Loucy (cell line): Measurements from ENCODE around the gene CORO1C.

Experiments used
- H2AFZ ChIP-seq: fragments of 200-600 bp; sonication (generic); 2 replicates; pipeline ENCODE4 v1.6.0; 2016; ENCODE audit warnings: antibody characterized with exemption, mild to moderate bottlenecking, low read length, moderate library complexity
- H3F3A ChIP-seq: fragments of 200-600 bp; 2 replicates; pipeline ENCODE4 v1.6.0; 2016; ENCODE audit warnings: antibody characterized with exemption, low read depth, mild to moderate bottlenecking
- H3K27me3 ChIP-seq: fragments of 200-600 bp; sonication (generic); 2 replicates; pipeline ENCODE4 v1.6.1; 2014; ENCODE audit warnings: low read length, mild to moderate bottlenecking; ENCODE audit not compliant: insufficient read depth, poor library complexity, severe bottlenecking
- H3K36me3 ChIP-seq: fragments of 200-600 bp; sonication (generic); 2 replicates; pipeline ENCODE4 v1.6.1; 2016; ENCODE audit warnings: low read length; ENCODE audit not compliant: insufficient read depth
- H3K4me1 ChIP-seq: fragments of 200-600 bp; sonication (generic); 2 replicates; pipeline ENCODE4 v1.5.1; 2014; ENCODE audit warnings: low read length, mild to moderate bottlenecking; ENCODE audit not compliant: insufficient read depth, poor library complexity, severe bottlenecking
- H3K4me2 ChIP-seq: fragments of 200-600 bp; sonication (generic); 2 replicates; pipeline ENCODE4 v1.6.0; 2014; ENCODE audit warnings: antibody characterized with exemption, low read length, low read depth, mild to moderate bottlenecking; ENCODE audit not compliant: poor library complexity, severe bottlenecking
- H3K4me3 ChIP-seq: fragments of 200-600 bp; sonication (generic); 2 replicates; pipeline ENCODE4 v1.5.1; 2014; ENCODE audit warnings: low read length, mild to moderate bottlenecking, mixed read lengths; ENCODE audit not compliant: poor library complexity, severe bottlenecking
- H3K79me2 ChIP-seq: fragments of 200-600 bp; sonication (generic); 2 replicates; pipeline ENCODE4 v1.6.1; 2014; ENCODE audit warnings: low read length; ENCODE audit not compliant: insufficient read depth
- H3K9ac ChIP-seq: fragments of 200-600 bp; sonication (generic); 2 replicates; pipeline ENCODE4 v1.6.0; 2014; ENCODE audit warnings: mild to moderate bottlenecking, low read depth, low read length, moderate library complexity; ENCODE audit not compliant: poor library complexity, severe bottlenecking
- H3K9me2 ChIP-seq: fragments of 200-600 bp; sonication (generic); replicated peaks from 2 replicates; pipeline ENCODE4 v1.6.1; 2016; ENCODE audit warnings: low read depth, low read length, mixed read lengths
- H3K9me3 ChIP-seq: fragments of 200-600 bp; sonication (generic); 2 replicates; pipeline ENCODE4 v1.6.1; 2014; ENCODE audit warnings: mild to moderate bottlenecking, antibody characterized with exemption, low read length, low read depth; ENCODE audit not compliant: insufficient read depth
- H4K20me1 ChIP-seq: fragments of 200-600 bp; sonication (generic); 2 replicates; pipeline ENCODE4 v1.6.0; 2014; ENCODE audit warnings: antibody characterized with exemption, low read length, mild to moderate bottlenecking; ENCODE audit not compliant: insufficient read depth, poor library complexity, severe bottlenecking
- EZH2phosphoT487 ChIP-seq: fragments of 200-600 bp; IDR thresholded peaks from 2 replicates; pipeline ENCODE4 v1.6.1; 2018; ENCODE audit warnings: antibody characterized with exemption, mild to moderate bottlenecking, moderate library complexity, borderline replicate concordance
- TF ChIP-seq, protein P1 (sequence below): fragments of 200-600 bp; sonication (generic); conservative IDR thresholded peaks from 2 replicates; pipeline ENCODE4 v1.5.1; 2014; ENCODE audit warnings: mild to moderate bottlenecking, antibody characterized with exemption, low read length

Gene CORO1C

DNA sequence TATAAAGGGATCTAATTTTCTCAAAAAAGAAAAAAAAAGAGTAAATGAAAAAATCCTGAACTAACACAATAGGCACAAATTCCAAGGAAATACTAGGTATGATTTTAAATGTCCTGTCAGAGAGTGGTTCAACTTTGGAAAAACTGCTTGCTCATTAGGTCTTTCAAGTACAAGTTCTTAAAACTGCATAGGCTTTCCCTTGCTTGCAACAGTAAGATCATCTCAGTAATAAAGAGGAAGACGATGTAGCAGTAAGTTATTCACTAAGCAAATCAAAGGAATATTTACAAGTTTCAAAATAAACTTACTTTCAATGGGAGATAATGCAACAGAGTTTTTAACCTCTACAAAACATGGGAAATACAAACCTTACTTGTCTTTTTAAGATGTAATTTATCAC is 21.6 kb downstream of the CORO1C start:
- H3F3A ChIP-seq: no peaks in the 10 kb centered on the region
- H3K79me2 ChIP-seq: peaks cover 98% of the 10 kb centered on the region
- H2AFZ ChIP-seq: no peak overlapping the region
- no peak overlapping the region for H3K9ac ChIP-seq
- H3K4me3 ChIP-seq: no peak overlapping the region
- H3K27me3 ChIP-seq: no peaks in the 10 kb centered on the region
- H3K4me2 ChIP-seq: no peak overlapping the region
- H3K9me2 ChIP-seq: no peaks in the 10 kb centered on the region
- TF ChIP-seq, protein P1, sequence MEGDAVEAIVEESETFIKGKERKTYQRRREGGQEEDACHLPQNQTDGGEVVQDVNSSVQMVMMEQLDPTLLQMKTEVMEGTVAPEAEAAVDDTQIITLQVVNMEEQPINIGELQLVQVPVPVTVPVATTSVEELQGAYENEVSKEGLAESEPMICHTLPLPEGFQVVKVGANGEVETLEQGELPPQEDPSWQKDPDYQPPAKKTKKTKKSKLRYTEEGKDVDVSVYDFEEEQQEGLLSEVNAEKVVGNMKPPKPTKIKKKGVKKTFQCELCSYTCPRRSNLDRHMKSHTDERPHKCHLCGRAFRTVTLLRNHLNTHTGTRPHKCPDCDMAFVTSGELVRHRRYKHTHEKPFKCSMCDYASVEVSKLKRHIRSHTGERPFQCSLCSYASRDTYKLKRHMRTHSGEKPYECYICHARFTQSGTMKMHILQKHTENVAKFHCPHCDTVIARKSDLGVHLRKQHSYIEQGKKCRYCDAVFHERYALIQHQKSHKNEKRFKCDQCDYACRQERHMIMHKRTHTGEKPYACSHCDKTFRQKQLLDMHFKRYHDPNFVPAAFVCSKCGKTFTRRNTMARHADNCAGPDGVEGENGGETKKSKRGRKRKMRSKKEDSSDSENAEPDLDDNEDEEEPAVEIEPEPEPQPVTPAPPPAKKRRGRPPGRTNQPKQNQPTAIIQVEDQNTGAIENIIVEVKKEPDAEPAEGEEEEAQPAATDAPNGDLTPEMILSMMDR: no peak
- no peak for TF ChIP-seq EZH2phosphoT487
- peaks cover 21% of the 10 kb centered on the region for H4K20me1 ChIP-seq
- H3K9me3 ChIP-seq: no peaks in the 10 kb centered on the region
- H3K4me1 ChIP-seq: peaks cover 14% of the 10 kb centered on the region
- H3K36me3 ChIP-seq: no peaks in the 10 kb centered on the region

- Histone ChIP-seq H3K27me3 (no peaks in the 10 kb centered on the region), H4K20me1 (peaks cover 19% of the 10 kb centered on the region), H3F3A (no peaks in the 10 kb centered on the region), H3K79me2 (peaks cover 98% of the 10 kb centered on the region), H2AFZ (no peak overlapping the region), H3K4me2 (no peak overlapping the region), H3K9ac (no peak overlapping the region), H3K36me3 (peaks cover 17% of the 10 kb centered on the region; the same call in 1 of the 2 replicates), H3K9me3 (no peaks in the 10 kb centered on the region), H3K4me1 (peaks cover 35% of the 10 kb centered on the region), H3K4me3 (no peak overlapping the region), H3K9me2 (no peaks in the 10 kb centered on the region)
- TF ChIP-seq, protein P1: no peak
- no peak for TF ChIP-seq EZH2phosphoT487
These were observed 26.8 kb downstream of the CORO1C start for GRCh38 chr12:108704527-108704926.

- Histone ChIP-seq H3K27me3 (no peaks in the 10 kb centered on the region), H3K79me2 (peaks cover 95% of the 10 kb centered on the region), H3F3A (no peaks in the 10 kb centered on the region), H3K9me2 (no peaks in the 10 kb centered on the region), H3K9me3 (no peaks in the 10 kb centered on the region), H3K9ac (peak overlapping the region; percentile 12), H3K4me1 (peaks cover 35% of the 10 kb centered on the region), H3K36me3 (peaks cover 32% of the 10 kb centered on the region; the same call in 1 of the 2 replicates), H3K4me3 (no peak overlapping the region), H3K4me2 (peak overlapping the region; percentile 20), H4K20me1 (peaks cover 20% of the 10 kb centered on the region), H2AFZ (no peak overlapping the region)
- TF ChIP-seq, protein P1: no peak
- no peak for TF ChIP-seq EZH2phosphoT487
These were observed 28.6 kb downstream of the CORO1C start for GRCh38 chr12:108702595-108703320.
